A549 (cell line): ENCODE measurements around the gene RASL11B.

ENCODE experiments used
- BHLHE40 ChIP-seq: IDR thresholded peaks from 2 replicates; pipeline ENCODE4 v1.6.1; 2012; ENCODE audit warnings: low read depth, low read length, inconsistent platforms
- CBX8 ChIP-seq: fragments of 200-600 bp; sonication (generic); IDR thresholded peaks from 2 replicates; pipeline ENCODE4 v1.6.1; 2016
- CTCF ChIP-seq: fragments of >200 bp; sonication (Bioruptor Twin); formaldehyde crosslinking; IDR thresholded peaks from 3 replicates; pipeline ENCODE4 v1.5.1; 2016
- EP300 ChIP-seq, 2 experiments: fragments of >200 bp; sonication (Bioruptor Twin); formaldehyde crosslinking; IDR thresholded peaks; 2 replicates in 1 of 2; 3 replicates in 1 of 2; pipeline ENCODE4 v1.6.1; 2016 to 2017
- ESRRA ChIP-seq: fragments of 150-350 bp; IDR thresholded peaks from 2 replicates; pipeline ENCODE4 v1.6.1; 2014; ENCODE audit warnings: mild to moderate bottlenecking, low read length, borderline replicate concordance
- HEYL ChIP-seq: fragments of 250-450 bp; sonication (Bioruptor Pico); IDR thresholded peaks from 2 replicates; pipeline ENCODE4 v1.8.0; 2021; ENCODE audit warnings: mild to moderate bottlenecking, moderate library complexity
- JUN ChIP-seq, 2 experiments: fragments of >200 bp; sonication (Bioruptor Twin); formaldehyde crosslinking; IDR thresholded peaks; 2 replicates in 1 of 2; 3 replicates in 1 of 2; pipeline ENCODE4 v1.6.1; 2016 to 2017
- KDM5A ChIP-seq: fragments of 200-600 bp; sonication (generic); IDR thresholded peaks from 2 replicates; pipeline ENCODE4 v1.6.1; 2016; ENCODE audit warnings: antibody characterized with exemption, mild to moderate bottlenecking
- MAX ChIP-seq: IDR thresholded peaks from 2 replicates; pipeline ENCODE4 v1.6.1; 2012
- RAD21 ChIP-seq, 2 experiments: fragments of >200 bp in 1 of 2; sonication (Bioruptor Twin) in 1 of 2; formaldehyde crosslinking in 1 of 2; IDR thresholded peaks in 1 of 2; conservative IDR thresholded peaks in 1 of 2; 2 replicates in 1 of 2; 3 replicates in 1 of 2; pipeline ENCODE4 v1.6.1; 2012 to 2018; ENCODE audit warnings: inconsistent platforms in 1 of 2
- RNF2 ChIP-seq: fragments of 200-600 bp; sonication (generic); IDR thresholded peaks from 2 replicates; pipeline ENCODE4 v1.6.1; 2016; ENCODE audit warnings: low read depth, mild to moderate bottlenecking, antibody characterized with exemption, moderate library complexity, borderline replicate concordance
- SMC3 ChIP-seq: fragments of >200 bp; sonication (Bioruptor Twin); formaldehyde crosslinking; IDR thresholded peaks from 3 replicates; pipeline ENCODE4 v1.6.1; 2018; ENCODE audit warnings: inconsistent platforms
- ZC3H11A ChIP-seq: fragments of 450-650 bp; IDR thresholded peaks from 2 replicates; pipeline ENCODE4 v1.6.1; 2014; ENCODE audit warnings: antibody characterized with exemption, mild to moderate bottlenecking

DNA sequence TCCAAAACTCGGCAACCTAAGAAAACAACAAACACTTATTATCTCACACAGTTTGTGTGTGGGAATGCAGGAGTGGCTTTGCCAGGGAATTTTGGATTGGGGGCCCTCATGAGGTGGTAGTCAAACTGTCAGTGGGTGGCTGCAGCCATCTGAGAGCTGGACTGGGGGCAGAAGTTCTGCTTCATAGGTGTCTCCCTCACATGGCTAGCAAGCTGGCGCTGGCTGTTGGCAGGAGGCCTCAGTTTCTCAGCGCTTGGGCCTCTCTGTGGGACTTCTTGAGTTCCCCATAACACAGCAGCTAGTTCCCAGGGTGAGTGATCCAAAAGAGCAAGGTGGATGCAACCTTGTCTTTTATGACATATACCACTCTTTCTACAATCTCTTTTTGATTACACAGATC, 26.0 kb upstream of the RASL11B start:
- TF ChIP-seq CTCF (no peak), EP300 (IDR thresholded peaks at IDR 0.05) (no peak), RNF2 (no peak), MAX (no peak), RAD21 (conservative IDR thresholded peaks at IDR 0.05 in 1 of 2, IDR thresholded peaks at IDR 0.05 in 1 of 2) (no peak), BHLHE40 (no peak), SMC3 (no peak), KDM5A (no peak), JUN (IDR thresholded peaks at IDR 0.05) (no peak), HEYL (no peak), ZC3H11A (no peak), CBX8 (no peak), ESRRA (no peak)
